Activated CD4-positive, alpha-beta T cell treated with anti-CD3 and anti-CD28 coated beads, Interleukin-2, amount 10 ng/mL, durations not matched to agents 7 days and 5 days (primary cell): ENCODE data around the gene AIFM3. TPM values are rescaled to one million over a fixed set of nuclear protein-coding genes. Genes with fewer than 3 reads are reported as not detected.

Experiments
- CTCF ChIA-PET: fragments of 350-600 bp; sonication (Branson Sonifier 250); formaldehyde crosslinking; loops from one replicate; lab custom pipeline; 2021; ENCODE audit warnings: antibody characterized with exemption; lab: Charles Lee
- POLR2A ChIA-PET: fragments of 350-600 bp; sonication (Branson Sonifier 250); formaldehyde crosslinking; loops from one replicate; lab custom pipeline; 2021; ENCODE audit warnings: antibody characterized with exemption; lab: Charles Lee
- DNase-seq: peaks from one replicate; pipeline ENCODE4 v3.0.0-alpha.2; 2020
- H3K27ac Mint-ChIP-seq: one replicate; pipeline ENCODE4 v1.8.0; 2021; ENCODE audit warnings: mild to moderate bottlenecking, moderate library complexity, mixed read lengths
- H3K27me3 Mint-ChIP-seq: one replicate; pipeline ENCODE4 v1.8.0; 2021; ENCODE audit warnings: mixed read lengths
- H3K36me3 Mint-ChIP-seq: one replicate; pipeline ENCODE4 v1.8.0; 2021; ENCODE audit warnings: low read depth, mixed read lengths
- H3K4me1 Mint-ChIP-seq: one replicate; pipeline ENCODE4 v1.8.0; 2021; ENCODE audit warnings: mixed read lengths
- H3K4me3 Mint-ChIP-seq: one replicate; pipeline ENCODE4 v1.8.0; 2021; ENCODE audit warnings: mild to moderate bottlenecking, moderate library complexity, mixed read lengths
- H3K9me3 Mint-ChIP-seq: one replicate; pipeline ENCODE4 v1.8.0; 2021; ENCODE audit warnings: mixed read lengths
- total RNA-seq, 2 experiments: library from RNA; stranded (reverse); gene quantifications; one replicate each; pipeline ENCODE4 v1.2.3, GENCODE V29; 2021

Gene AIFM3
- total RNA-seq, 2 experiments from 2014 or later: 0.25 TPM; not detected in 1

DNA sequence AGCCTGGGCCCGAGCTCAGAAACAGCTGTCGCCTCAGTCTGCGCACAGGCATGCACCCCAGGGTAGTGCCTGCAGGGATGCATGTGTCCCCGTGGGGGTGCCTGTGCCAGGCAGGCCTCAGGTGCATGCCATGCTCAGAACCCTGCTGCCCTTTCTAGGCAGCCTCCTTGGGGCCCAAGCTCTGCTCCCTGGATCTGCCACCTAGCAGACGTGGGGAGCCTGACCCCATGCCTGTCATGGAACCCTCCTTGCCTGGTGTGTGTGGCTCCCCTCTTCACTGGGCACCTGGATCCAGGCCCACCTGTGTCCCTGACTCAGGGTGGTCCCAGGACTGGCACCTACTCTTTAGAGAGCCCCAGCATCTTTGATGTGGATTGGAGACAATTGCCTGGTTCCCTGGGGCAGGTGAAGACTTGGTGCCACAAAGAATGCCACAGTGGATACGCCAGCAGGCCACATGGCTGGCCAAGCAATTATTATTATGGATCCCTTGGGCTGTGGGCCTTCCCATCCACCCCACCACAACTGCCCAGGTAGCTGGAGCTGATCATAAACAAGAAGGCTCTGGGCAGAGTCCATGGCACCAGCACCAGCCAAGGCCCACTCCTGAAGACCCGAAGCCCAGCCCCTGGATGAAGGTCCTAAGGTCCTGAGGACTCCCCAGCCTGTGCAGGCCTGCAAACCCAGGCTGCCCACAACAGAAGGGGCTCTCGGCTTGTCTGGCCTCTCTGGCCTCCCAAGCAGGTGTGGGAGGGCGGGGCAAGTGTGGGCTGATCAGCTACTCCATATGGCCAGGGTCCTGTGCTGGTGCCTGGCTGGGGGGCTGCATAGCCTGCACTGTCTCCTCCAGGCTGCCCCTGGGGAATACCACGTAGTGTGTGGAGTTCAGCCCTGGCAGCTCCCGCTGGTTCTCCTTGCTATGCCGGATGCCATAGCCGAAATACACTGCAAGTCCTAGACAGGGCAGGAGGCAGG, 61.5 kb downstream of the AIFM3 start:
- ChIA-PET POLR2A (no interaction called here), CTCF (interaction anchor here (1.7 kb wide), 1 partner anchor 14 kb away, joined by 3 read pairs; the partner anchor contains the start of gene P2RX6)
- H3K9me3 Mint-ChIP-seq: peaks cover 2% of the 10 kb centered on the region
- H3K4me1 Mint-ChIP-seq: peaks cover 17% of the 10 kb centered on the region
- no peaks in the 10 kb centered on the region for H3K36me3 Mint-ChIP-seq
- no peak overlapping the region for H3K4me3 Mint-ChIP-seq
- DNase-seq: no peak
- H3K27ac Mint-ChIP-seq: no peak overlapping the region
- H3K27me3 Mint-ChIP-seq: peaks cover 14% of the 10 kb centered on the region

DNA sequence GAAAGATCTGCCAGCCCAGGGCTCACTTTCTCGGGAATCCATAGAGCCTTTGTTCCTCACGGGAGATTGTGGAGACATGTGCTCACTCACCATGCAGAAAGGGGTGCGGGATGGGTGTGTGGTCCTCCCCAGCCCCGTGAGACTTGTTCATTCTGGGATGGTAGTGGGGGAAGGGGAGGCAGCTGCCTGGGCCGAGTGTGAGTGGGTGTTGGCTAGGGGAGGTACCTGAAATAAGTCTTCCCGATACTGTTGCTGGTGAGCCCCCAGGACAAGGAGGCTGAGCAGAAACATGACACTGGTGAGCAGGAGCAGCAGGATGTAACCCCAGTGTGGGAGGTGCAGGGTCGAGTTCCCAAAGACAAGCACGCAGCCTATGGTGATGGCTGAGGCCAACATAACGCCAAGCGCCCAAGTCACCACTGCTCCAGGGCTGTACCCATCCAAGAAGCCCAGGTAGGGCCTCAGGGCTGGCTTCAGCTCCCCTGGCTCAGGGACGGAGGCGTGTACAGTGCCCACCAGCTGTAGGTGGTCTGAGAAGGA, 62.5 kb downstream of the AIFM3 start:
- ChIA-PET POLR2A (no interaction called here), CTCF (no interaction called here)
- Mint-ChIP-seq H3K4me1 (peaks cover 17% of the 10 kb centered on the region), H3K9me3 (peaks cover 2% of the 10 kb centered on the region), H3K27me3 (peaks cover 20% of the 10 kb centered on the region), H3K4me3 (no peak overlapping the region), H3K36me3 (no peaks in the 10 kb centered on the region), H3K27ac (no peak overlapping the region)
- no peak for DNase-seq

DNA sequence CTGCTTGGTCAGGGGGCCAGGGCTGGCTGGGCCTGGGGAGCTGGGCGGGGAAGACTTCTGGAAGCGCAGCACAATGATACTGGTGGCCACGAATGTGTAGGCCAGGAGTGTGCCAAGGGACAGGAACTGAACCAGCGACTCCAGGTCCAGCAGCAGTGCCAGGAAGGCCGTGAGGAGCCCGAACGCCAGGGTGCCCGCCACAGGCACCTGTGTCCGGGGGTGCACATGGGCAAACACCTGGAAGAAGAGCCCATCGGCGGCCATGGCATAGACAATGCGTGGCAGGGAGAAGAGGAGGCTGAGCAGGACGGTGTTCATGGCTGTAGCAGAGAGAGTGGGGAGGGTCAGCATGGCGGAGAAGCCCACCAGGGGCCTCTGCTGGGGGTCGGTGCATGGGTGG, 63.0 kb downstream of the AIFM3 start:
- peaks cover 23% of the 10 kb centered on the region for H3K27me3 Mint-ChIP-seq
- ChIA-PET CTCF (no interaction called here), POLR2A (no interaction called here)
- peaks cover 15% of the 10 kb centered on the region for H3K4me1 Mint-ChIP-seq
- peaks cover 2% of the 10 kb centered on the region for H3K9me3 Mint-ChIP-seq
- no peak overlapping the region for H3K27ac Mint-ChIP-seq
- DNase-seq: no peak
- no peak overlapping the region for H3K4me3 Mint-ChIP-seq
- no peaks in the 10 kb centered on the region for H3K36me3 Mint-ChIP-seq

Other genes with a start within 250 kb of the AIFM3 start
- not detected for gene SERPIND1, start 193.1 kb upstream of the AIFM3 start, total RNA-seq
- gene PI4KA, start 108.4 kb upstream of the AIFM3 start, total RNA-seq: 100 to 1,000 TPM; 103 to 113 TPM
- 10 to 100 TPM; 29.6 to 36.0 TPM for gene SNAP29, start 108.2 kb upstream of the AIFM3 start, total RNA-seq
- gene CRKL, start 49.8 kb upstream of the AIFM3 start, total RNA-seq: 10 to 100 TPM; 82.2 to 87.2 TPM
- gene LZTR1, start 15.0 kb downstream of the AIFM3 start, total RNA-seq: 10 to 100 TPM; 62.0 to 66.4 TPM
- gene THAP7, start 34.9 kb downstream of the AIFM3 start, total RNA-seq: 10 to 100 TPM; 29.1 to 29.8 TPM
- under 1 TPM; 0.27 TPM for gene P2RX6, start 47.9 kb downstream of the AIFM3 start, total RNA-seq
- under 1 TPM in 1 of 2 experiments, not detected in 1; 0.07 TPM for gene SLC7A4, start 65.3 kb downstream of the AIFM3 start, total RNA-seq
- gene LRRC74B, start 78.7 kb downstream of the AIFM3 start, total RNA-seq: not detected